Activated B cell treated with CpG ODN at 0.5 μM for 24 hours (primary cell): ENCODE measurements around the gene PDGFB. TPM values are rescaled to one million over a fixed set of nuclear protein-coding genes. Genes with fewer than 3 reads are reported as not detected.

Source experiments
- ATAC-seq: fragments of 200-7000 bp; cut with Tn5 transposase; one replicate; pipeline ENCODE4 v1.10.0; 2021; ENCODE audit warnings: low read depth, mild to moderate bottlenecking, moderate library complexity
- CTCF ChIA-PET: fragments of 350-600 bp; sonication (Branson Sonifier 250); formaldehyde crosslinking; loops from one replicate; lab custom pipeline; 2021; ENCODE audit warnings: antibody characterized with exemption; lab: Charles Lee
- POLR2A ChIA-PET: fragments of 350-600 bp; sonication (Branson Sonifier 250); formaldehyde crosslinking; loops from one replicate; lab custom pipeline; 2021; ENCODE audit warnings: antibody characterized with exemption; lab: Charles Lee
- DNase-seq: peaks from one replicate; pipeline ENCODE4 v3.0.0; 2022
- H3K27ac Mint-ChIP-seq: one replicate; pipeline ENCODE4 v1.8.0; 2020; ENCODE audit warnings: mixed read lengths
- H3K27me3 Mint-ChIP-seq: one replicate; pipeline ENCODE4 v1.8.0; 2021; ENCODE audit warnings: mixed read lengths
- H3K36me3 Mint-ChIP-seq: one replicate; pipeline ENCODE4 v1.8.0; 2021; ENCODE audit warnings: low read depth, mixed read lengths
- H3K4me1 Mint-ChIP-seq: one replicate; pipeline ENCODE4 v1.8.0; 2021; ENCODE audit warnings: mixed read lengths
- H3K4me3 Mint-ChIP-seq: one replicate; pipeline ENCODE4 v1.8.0; 2020; ENCODE audit warnings: mild to moderate bottlenecking, mixed read lengths
- H3K9me3 Mint-ChIP-seq: one replicate; pipeline ENCODE4 v1.8.0; 2020; ENCODE audit warnings: mixed read lengths
- CTCF ChIP-seq: fragments of 200-600 bp; IDR thresholded peaks from one replicate; pipeline ENCODE4 v1.8.0; 2022; ENCODE audit warnings: antibody characterized with exemption, mild to moderate bottlenecking
- intact Hi-C: fragments of 100-400 bp; cut with micrococcal nuclease; formaldehyde crosslinking; loops from one replicate; pipeline ENCODE4 v1.15.1; 2024
- total RNA-seq: library from RNA; stranded (reverse); gene quantifications from 2 replicates; pipeline ENCODE4 v1.2.3, GENCODE V29; 2022

PDGFB gene
- total RNA-seq, 1 donor from 2014 or later = not detected

GRCh38 chr22:39233710-39234471 lies 10.9 kb downstream of the PDGFB start:
- ChIA-PET CTCF (interaction anchor here (0.8 kb wide), 1 partner anchor 66 kb away, joined by 3 read pairs; no protein-coding TSS in a partner anchor), POLR2A (interaction anchor here (0.5 to 0.8 kb wide), 3 partner anchors 10 to 810 kb away, joined by 3 to 7 read pairs (median 3); no protein-coding TSS in a partner anchor)
- intact Hi-C loops = no loop called here
- H3K9me3 Mint-ChIP-seq = no peaks in the 10 kb centered on the region
- H3K27ac Mint-ChIP-seq = no peak overlapping the region
- DNase-seq = no peak
- H3K27me3 Mint-ChIP-seq = peaks cover 75% of the 10 kb centered on the region
- no peak for TF ChIP-seq CTCF
- no peaks in the 10 kb centered on the region for H3K36me3 Mint-ChIP-seq
- no peak for ATAC-seq
- H3K4me1 Mint-ChIP-seq = peaks cover 37% of the 10 kb centered on the region
- no peak overlapping the region for H3K4me3 Mint-ChIP-seq

- Mint-ChIP-seq H3K36me3 (no peaks in the 10 kb centered on the region), H3K4me3 (no peak overlapping the region), H3K9me3 (no peaks in the 10 kb centered on the region), H3K27ac (no peak overlapping the region), H3K4me1 (peaks cover 37% of the 10 kb centered on the region), H3K27me3 (peaks cover 70% of the 10 kb centered on the region)
- ChIA-PET CTCF (interaction anchor here (0.8 kb wide), 1 partner anchor 65 kb away, joined by 3 read pairs; no protein-coding TSS in a partner anchor), POLR2A (interaction anchor here (0.5 to 0.8 kb wide), 2 partner anchors 55 to 811 kb away, joined by 3 to 7 read pairs; no protein-coding TSS in a partner anchor)
- no peak for TF ChIP-seq CTCF
- intact Hi-C loops = no loop called here
- no peak for DNase-seq
- ATAC-seq = no peak
Measured at GRCh38 chr22:39232806-39233709, 11.7 kb downstream of the PDGFB start.

GRCh38 chr22:39232246-39232645 lies 12.5 kb downstream of the PDGFB start:
- intact Hi-C loops = no loop called here
- Mint-ChIP-seq H3K36me3 (no peaks in the 10 kb centered on the region), H3K4me1 (peaks cover 32% of the 10 kb centered on the region), H3K9me3 (no peaks in the 10 kb centered on the region), H3K27ac (no peak overlapping the region), H3K4me3 (no peak overlapping the region), H3K27me3 (peaks cover 72% of the 10 kb centered on the region)
- POLR2A ChIA-PET = no interaction called here
- ATAC-seq = no peak
- TF ChIP-seq CTCF = no peak
- CTCF ChIA-PET = no interaction called here
- DNase-seq = no peak

GRCh38 chr22:39231197-39231950 lies 13.4 kb downstream of the PDGFB start:
- ATAC-seq = no peak
- intact Hi-C loops = no loop called here
- H3K9me3 Mint-ChIP-seq = no peaks in the 10 kb centered on the region
- H3K36me3 Mint-ChIP-seq = no peaks in the 10 kb centered on the region
- H3K4me3 Mint-ChIP-seq = no peak overlapping the region
- POLR2A ChIA-PET = interaction anchor here (0.5 to 0.6 kb wide), 2 partner anchors 244 to 815 kb away, joined by 5 to 8 read pairs; no protein-coding TSS in a partner anchor
- no peak for DNase-seq
- CTCF ChIA-PET = interaction anchor here (1.1 kb wide), 1 partner anchor 86 kb away, joined by 3 read pairs; no protein-coding TSS in a partner anchor
- TF ChIP-seq CTCF = no peak
- peaks cover 66% of the 10 kb centered on the region for H3K27me3 Mint-ChIP-seq
- peaks cover 24% of the 10 kb centered on the region for H3K4me1 Mint-ChIP-seq
- H3K27ac Mint-ChIP-seq = no peak overlapping the region
